C1 segment of cervical spinal cord (tissue), 14 donors: ENCODE data around the gene CILP.

Source experiments
- DNase-seq, 14 donors: peaks; one replicate each; lab custom pipeline; 2025; lab: John Stamatoyannopoulos, UW

Gene CILP

DNA sequence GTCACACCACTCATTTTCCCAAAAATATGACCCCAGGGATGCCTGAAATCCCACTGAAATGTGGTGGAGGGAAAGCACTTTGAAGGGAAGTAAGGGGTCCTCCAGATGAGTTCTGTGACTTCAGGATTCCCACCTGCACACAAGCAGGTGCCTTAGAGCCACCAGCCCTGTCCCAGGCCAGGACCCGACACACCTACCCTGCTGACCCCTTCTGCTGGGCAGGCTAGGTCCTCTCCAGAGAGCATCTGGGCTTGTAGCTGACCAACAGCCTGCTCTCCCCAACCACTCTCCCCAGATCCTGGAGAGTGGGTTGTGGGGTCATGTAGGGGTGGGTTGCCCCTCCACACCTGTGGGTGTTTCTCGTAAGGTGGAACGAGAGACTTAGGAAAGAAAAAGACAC, 14.9 kb upstream of the CILP start:
- no peak for DNase-seq

DNA sequence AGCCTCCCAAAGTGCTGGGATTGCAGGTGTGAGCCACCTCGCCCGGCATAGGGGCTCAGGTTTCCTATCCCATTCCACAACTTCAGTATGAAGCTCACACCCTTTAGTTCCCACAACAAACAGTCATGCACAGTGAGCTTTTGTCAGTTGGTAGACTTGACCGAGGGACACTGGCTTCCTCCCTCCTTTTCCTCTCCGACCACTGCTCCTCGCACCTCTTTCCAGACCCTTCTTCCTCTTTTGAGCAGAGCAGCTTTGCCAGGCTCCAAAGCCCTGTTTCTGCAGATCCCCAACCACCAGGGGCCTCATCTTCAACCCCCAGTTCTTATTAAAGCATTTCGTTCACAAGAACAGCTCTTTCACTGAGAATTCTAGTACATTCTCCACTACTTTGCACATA, 12.7 kb upstream of the CILP start:
- no peak for DNase-seq

DNA sequence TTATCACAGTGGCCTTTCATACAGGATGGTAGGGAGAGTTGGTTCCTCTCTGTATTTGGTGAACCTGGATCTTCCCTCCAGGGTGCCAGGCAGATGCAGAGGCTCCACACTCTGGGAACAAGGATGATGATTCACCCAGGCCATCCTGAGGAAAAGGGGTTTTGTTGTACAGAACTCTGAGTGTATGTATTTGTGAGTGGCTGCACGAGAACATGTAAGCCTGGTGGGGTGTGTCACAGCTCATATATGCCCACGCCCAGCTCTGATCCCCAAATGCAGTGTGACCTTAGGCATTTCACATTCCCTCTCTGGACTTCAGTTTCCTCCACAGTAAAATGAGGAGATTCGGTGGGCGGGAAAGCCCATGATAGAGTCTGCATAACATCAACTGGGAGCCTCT, 11.6 kb upstream of the CILP start:
- no peak for DNase-seq

DNA sequence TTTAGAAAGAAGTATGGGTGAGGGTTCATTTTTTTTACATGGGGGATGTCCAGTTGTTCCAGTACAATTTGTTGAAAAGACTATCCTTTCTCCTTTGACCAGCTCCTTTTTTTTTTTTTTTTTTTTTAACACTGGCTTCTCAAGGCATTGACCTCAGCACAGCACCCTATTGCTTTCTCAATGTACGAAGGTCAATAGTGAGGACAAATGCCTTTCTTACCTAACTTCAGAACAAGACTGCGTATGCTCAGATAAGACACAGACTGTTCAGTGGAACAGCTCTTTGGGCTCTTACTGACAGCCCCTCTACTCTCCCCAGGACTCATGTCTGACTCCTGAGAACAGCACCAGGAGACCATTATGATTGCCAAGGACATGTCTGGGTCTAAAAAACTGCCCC, 10.4 kb upstream of the CILP start:
- no peak for DNase-seq

DNA sequence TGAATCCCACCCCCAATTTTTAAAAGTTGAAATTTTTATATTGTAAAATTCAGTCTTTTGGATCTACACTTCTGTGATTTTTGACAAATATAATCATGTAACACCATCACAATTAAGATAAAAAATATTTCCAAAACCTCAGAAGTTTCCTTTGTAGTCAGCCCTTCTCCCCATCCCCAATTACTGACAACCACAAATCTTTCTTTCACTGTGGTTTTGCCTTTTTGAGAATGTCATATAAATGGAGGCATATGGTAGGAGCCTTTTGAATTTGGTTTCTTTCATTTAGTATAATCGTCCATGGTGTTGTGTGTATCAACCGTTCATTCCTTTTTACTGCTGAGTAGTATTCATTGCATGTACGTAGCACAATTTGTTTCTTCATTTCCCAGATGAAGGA, 7.9 kb upstream of the CILP start:
- no peak for DNase-seq

DNA sequence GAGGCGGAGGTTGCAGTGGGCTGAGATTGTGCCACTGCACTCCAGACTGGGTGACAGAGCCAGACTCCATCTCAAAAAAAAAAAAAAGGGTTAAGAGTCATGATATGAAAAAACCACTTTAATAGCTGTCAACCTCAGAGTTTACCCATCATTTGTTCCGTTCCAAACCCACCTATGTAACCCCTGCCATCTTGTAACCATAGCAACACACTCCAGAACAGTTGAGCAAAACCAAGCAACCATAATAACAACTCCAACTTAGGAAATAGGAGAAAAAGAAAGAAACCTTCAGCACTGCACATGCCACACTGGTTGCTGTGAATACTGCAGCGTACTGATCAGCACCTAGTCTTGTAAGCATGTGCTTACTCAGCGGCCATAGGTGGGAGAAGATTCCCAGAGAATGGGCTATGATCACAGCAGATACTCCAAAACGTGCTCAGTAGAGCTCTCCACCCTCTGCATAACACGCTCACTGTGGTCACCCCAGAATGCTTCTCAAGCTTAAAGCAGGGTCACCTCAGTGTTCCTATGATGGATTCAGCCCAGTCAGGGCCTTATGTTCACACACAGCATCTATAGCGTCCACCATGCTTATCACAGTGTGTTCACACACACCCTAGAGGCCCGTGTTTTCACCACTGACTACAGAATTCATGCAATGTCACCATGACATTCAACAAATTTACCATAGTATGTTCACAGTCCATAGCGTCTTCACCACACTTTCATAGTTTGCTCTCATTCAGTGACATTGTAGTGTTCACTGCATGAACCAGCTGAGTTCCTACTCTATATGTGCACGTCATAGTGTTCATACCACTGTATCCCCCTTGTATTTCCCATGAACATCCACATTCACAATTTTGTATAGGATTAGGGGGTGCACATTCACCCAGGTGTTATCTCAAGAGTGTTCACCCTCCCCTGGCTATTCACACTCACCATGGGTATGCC, 6.5 kb upstream of the CILP start:
- DNase-seq: no peak

DNA sequence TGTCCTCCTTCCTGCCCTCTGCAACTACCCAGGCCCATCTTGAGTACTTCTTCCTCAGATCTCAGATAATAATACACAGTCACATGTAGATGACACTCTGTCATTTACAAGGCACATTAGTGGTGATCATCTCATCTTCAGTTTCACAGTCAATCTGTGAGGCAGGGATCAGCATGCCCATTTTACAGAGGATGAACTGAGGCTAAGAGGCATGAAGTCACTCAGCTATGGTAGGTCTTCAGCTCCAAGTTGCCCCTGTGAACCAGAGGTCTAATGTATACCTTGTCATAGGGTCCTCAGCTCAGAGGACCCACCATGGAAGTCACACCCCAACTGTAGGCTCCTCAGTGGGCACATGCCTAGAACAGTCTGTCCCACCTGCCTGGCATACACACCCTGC, 4.2 kb upstream of the CILP start:
- no peak for DNase-seq

DNA sequence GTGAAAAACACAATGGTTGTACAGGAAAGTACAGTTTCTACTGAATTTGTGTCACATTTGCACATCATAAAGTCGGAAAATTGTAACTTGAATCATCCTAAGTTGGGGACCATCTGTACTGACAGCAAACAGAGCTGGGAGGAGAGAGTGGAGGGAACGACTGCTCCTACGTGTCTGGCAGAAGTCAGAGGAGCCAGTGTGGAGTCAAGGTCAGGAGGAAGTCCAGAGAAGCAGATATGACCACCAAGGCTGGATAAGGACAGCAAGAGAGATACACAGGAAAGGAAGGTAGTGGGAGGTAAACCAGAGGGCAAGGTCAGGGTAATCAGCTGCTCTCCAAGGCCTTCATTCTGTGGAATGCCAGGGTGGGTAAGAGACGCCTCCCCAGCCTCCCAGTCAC, 2.7 kb upstream of the CILP start:
- DNase-seq: no peak

DNA sequence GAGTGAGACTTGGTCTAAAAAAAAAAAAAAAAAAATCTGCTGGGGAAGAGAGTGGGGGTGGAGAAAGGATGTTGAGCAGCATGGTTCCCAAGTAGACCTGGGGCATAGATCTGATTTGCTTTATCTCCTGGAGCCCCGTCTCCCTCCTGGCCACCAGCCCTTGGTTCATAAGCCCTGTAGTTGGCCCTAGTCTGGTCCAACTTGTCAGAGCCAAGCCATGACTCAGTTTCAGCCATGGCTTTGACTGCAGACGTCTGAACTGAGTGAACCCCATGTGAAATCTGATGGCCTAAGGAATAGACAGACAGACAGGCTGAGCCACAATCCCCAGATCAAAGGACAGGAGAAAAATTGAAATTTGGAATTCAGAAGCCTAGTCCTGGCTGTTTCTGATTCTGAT, 2.0 kb upstream of the CILP start:
- DNase-seq: no peak

DNA sequence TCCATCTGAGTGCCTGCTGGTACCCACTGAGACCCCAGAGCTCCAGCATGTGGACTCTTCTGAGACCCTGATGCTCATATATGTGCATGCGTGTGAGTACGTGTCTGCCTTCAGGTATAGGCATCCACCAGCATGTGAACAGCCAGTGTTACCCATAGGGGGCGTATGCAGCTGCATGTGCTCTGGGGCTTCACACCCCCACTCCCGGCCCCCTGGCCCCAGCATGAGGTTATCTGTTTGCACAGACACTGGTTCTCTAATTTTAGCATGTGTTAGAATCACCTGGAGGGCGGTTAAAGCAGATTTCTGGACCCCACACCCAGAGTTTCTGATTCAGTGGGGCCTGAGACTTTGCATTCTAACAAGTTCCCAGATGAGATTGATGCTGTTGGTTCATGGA, 824 bp upstream of the CILP start:
- DNase-seq: no peak

DNA sequence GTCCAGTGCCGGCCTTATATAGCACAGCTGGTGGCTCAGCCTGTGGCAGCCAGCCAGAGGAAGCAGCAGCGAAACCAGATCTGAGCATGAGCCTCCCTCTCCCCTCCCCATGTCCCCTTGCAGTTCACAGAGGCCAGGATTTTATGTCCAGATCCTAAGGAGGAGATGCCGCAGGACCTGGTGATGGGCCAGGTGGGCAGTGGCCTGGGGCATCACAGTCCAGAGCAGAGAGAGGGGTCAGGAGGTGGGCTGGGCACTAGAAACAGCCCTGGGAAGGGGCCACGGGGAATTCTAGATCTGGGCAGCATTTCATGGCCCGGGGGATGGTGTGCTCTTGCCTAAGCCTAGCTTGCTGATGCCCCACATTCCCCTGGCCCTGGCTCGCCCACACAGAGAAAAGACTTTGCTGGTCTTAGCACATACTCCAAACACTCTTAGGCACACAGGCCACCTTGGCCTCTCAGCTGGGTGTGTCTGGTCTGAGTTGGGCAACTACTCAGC, 259 bp upstream of the CILP start:
- DNase-seq: no peak

DNA sequence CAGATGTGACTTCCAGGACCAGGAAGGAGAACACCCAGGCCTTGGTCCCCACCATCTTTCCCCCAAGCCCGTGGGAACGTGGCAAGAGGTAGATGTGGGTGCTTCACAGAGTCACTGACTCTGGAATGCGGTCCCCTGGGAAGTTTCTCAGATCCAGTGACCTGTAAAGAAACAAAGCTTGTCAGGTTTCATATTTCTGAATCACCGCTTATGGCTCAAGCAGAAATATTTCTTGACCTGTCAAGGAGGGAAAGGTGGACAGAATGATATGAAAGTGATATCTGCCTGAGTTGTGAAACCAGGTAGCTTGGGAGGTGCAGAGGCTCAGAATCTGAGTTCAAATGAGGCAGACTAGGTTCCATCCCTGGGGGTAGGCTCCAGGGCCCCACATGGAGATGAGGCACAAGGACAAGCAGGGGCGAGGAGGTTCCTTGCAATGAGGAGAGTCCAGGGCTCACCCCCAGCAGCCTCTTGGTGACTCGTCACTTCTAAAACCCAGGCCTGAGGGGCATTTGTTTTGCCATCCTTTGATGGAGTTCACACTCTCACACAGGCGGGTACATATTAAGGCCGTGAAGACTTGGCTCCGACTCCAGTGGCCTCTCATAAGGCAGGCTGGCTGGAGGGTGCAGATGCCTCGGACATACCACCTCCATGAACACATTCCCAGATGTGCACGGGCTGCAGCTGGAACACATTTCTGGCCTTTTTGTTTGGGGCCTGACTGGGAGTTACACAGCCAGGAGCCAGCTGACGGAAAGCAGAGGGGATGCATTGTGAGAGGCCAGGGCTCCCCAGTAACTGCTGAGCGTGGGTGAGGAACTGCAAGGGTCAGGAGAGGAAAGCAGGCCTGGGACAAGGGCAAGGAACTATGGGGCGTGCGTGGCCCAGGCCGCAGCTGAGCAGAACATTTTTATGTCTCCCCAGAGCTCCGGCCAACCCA, 1.3 kb downstream of the CILP start:
- no peak for DNase-seq

DNA sequence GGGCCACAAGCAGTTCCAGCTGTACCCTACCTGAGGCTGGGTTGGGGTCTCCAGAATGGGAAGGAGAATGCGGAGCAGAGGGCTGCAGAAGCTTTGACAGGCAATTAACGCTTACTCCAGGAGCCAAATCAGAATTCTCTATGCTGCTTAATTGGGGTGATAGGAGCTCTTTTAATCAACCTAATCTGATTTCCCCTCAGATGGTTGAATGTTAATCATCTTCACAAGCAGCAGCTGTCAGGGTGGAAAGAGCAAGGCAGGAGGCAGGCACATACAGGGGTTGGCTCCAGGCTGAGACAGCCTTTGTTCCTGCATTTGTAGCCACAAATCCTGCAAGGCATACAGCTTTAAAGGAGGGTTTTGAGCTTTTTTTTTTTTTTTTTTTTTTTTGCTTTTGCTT, 2.6 kb downstream of the CILP start:
- DNase-seq: no peak

DNA sequence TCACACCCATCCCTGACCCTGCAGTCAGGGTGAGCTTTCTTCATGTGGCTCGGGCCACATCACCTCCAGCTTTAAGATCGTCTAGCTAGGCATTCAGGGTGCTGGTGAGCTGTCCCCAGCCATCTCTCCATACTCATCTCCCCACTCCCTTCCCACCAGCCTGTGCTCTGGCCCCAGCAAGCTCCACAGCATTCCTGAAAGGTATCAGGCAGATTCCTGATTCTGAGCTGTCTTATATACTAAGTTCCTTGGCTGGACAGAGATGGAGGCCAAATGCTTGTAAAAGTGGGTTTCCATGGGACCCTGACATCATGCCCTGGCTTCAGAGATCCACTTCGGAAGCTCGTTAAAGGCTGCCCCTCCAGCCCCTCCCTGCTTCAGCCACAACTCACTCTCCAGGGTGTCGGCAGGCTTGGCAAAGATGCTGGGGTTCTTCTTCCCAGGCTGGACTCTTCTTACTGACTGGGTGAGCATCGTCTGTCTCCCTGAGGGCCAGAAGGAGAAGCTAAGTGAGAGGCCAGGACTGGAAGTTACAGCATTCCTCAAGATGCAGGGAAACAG, 3.9 kb downstream of the CILP start:
- DNase-seq: no peak

DNA sequence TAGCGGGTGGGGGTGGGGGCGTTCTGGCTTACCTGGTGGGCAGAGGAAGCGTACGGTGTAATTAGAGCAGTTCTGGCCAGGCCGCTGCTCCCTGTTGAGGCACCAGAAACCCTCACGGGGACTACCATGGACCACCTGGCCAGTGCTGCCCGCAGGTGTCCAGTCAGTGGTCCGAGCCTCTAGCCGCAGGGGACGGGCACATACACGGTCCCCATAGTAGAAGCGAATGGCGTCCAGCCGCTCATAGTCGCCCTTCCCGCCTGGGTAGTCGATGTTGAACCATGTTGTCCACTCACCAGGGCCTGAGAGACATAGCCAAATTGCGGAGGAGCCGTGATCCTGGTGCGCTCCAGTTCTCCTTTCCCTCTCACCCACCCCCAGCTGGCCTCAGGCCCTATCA, 4.5 kb downstream of the CILP start:
- no peak for DNase-seq

DNA sequence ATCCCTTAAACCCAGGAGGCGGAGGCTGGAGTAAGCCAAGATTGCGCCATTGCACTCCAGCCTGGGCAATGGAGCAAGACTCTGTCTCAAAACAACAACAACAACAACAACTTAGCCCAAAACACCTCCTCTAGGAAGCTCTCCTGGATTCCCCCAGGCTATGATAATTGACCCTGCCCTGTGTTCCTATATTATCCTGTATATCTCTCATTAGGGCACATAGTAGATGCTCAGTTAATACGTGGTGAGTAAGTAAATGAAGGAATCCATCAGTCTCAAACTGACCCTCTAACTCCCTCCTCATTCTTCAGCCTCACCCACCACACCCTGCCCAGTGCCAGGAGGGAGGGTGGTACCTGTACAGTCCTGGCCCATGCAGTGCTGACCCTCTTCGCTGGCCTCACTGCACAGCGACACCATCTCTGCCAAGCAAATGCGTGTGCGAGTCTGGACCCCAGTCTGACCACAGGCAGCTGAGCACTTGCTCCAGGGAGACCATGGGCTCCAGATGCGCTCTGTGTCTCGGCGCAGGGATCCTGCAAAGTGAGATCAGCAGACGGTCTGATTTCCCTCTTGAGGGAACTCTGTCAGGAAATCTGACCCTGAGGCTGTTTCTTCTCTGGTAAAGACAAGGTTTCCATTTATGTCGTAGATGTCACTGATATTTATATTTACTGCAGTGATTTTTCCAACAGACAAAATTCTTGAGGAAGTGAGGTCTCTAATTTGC, 6.2 kb downstream of the CILP start:
- DNase-seq: no peak

DNA sequence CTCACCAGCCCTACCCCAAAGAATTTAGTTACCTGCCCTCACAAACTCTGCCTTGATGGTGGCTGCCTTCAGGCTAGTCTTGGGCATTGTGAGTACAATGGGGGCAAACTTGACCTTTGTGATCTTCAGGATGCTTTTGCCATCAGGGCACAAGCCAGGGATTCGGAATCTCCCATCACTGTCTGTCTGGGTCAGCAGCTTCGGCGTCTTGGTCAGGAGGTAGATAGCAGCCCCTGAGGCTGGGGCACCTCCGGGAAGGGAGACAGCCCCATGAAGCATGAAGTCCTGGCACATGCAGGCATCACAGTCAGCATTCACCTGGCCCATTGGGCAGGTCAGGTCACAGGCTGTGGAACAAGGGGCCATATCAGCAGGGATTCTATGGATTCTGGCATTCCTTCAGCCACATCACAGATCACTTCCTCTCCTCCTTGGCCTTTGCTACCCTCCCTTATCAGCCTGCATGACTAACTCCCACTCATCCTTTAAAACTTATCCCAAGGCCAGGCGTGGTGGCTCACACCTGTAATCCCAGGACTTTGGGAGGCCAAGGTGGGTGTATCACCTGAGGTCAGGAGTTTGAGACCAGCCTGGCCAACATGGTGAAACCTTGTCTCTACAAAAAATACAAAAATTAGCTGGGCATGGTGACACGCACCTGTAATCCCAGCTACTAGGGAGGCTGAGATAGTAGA, 6.9 kb downstream of the CILP start:
- DNase-seq: no peak

DNA sequence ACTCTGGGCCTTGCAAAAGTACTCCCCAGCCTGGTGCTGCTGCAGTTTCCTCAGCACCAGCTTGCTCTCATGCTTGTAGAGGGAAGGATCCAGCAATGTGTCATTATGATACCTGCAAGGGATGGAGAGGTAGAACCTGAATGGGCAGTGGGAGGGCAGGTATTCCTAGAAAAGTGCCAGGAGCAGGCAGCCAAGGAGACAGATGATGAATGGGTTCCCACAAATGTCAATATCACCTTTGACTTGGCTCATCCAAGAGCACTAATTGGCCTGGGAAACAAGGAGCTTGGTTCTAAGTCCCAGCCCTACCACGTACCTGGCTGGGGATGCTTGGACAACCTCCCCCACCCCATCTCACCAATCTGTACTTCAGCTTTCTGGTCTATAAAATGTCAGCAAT, 9.4 kb downstream of the CILP start:
- DNase-seq: no peak

DNA sequence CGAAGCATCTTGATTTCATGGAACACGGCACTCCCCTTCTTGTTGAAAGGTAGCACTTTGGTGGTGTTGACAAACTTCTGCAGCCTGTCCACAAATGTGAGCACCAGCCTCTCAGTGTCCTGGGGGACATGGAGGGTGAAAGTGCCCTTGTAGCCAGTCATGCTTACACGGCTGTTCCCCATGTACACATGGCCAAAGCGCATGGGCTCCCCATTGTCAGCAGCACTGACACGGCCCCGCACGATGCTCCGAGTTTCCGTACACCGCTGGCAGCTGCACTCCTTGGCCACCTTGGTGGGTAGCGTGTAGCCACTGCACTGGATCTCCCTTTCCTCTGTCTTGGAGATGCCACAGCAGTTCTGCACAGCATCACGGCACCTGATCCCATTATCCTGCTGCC, 12.7 kb downstream of the CILP start:
- DNase-seq: no peak

DNA sequence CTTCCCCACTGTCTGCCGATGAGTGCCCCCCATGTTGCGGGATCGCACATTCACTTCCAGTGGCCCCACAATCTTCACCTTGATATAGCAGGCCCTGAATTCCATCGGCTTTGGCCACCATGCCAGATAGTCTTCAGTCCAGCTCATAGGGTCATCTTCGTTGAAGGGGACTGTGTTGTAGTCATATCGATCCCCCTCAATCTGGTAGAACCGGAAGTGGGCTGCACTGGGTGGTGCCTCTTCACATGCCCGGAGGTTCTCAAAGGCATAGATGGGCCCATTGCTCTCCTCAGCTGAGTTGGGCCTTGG, 14.0 kb downstream of the CILP start:
- no peak for DNase-seq
